PC-9 (cell line): Measurements from ENCODE around the gene ZNF275. TPM values are rescaled to one million over a fixed set of nuclear protein-coding genes. Genes with fewer than 3 reads are reported as not detected.

Experiments
- BruUV-seq: library from RNA; stranded (reverse); fragments of 400-500 nt; replicated peaks from 2 replicates; lab custom pipeline; 2021; lab: Mats Ljungman, UMichigan
- CTCF ChIA-PET: fragments of 300-600 bp; sonication (Branson Sonifier 250); formaldehyde crosslinking; loops from one replicate; lab custom pipeline; 2022; ENCODE audit warnings: antibody characterized with exemption; lab: Charles Lee
- POLR2A ChIA-PET: fragments of 300-600 bp; sonication (Branson Sonifier 250); formaldehyde crosslinking; loops from one replicate; lab custom pipeline; 2022; ENCODE audit warnings: antibody characterized with exemption; ENCODE audit not compliant: unreplicated experiment; lab: Charles Lee
- DNase-seq, 2 experiments: peaks; one replicate each; pipeline versions ENCODE4 v3.0.0 to v3.0.0-alpha.2; 2015 to 2022; ENCODE audit warnings: mixed read lengths in 1 of 2
- H2AFZ ChIP-seq: fragments of 200-600 bp; sonication (generic); 2 replicates; pipeline ENCODE4 v1.8.1; 2017; ENCODE audit warnings: antibody characterized with exemption
- H3F3A ChIP-seq: fragments of 200-600 bp; sonication (generic); 2 replicates; pipeline ENCODE4 v1.8.1; 2017; ENCODE audit warnings: antibody characterized with exemption, mild to moderate bottlenecking, low read depth; ENCODE audit not compliant: insufficient read depth
- H3K27ac ChIP-seq: fragments of 200-600 bp; sonication (generic); 2 replicates; pipeline ENCODE4 v1.6.1; 2016; ENCODE audit warnings: mixed run types
- H3K27me3 ChIP-seq: fragments of 200-600 bp; sonication (generic); 2 replicates; pipeline ENCODE4 v1.6.1; 2016; ENCODE audit warnings: low read depth, mixed run types; ENCODE audit not compliant: insufficient read depth
- H3K36me3 ChIP-seq: fragments of 200-600 bp; sonication (generic); 2 replicates; pipeline ENCODE4 v1.6.1; 2016; ENCODE audit warnings: low read depth, mixed run types
- H3K4me1 ChIP-seq: fragments of 200-600 bp; sonication (generic); replicated peaks from 2 replicates; pipeline ENCODE4 v1.6.1; 2016; ENCODE audit warnings: mixed run types; ENCODE audit not compliant: insufficient read depth
- H3K4me2 ChIP-seq: fragments of 200-600 bp; sonication (generic); 2 replicates; pipeline ENCODE4 v1.6.1; 2017; ENCODE audit warnings: mixed run types
- H3K4me3 ChIP-seq: fragments of 200-600 bp; sonication (generic); 2 replicates; pipeline ENCODE4 v1.6.1; 2016; ENCODE audit warnings: mixed run types
- H3K79me2 ChIP-seq: fragments of 200-600 bp; sonication (generic); 2 replicates; pipeline ENCODE4 v1.6.1; 2017; ENCODE audit warnings: low read depth, mixed run types
- H3K9me2 ChIP-seq: fragments of 200-600 bp; sonication (generic); 2 replicates; pipeline ENCODE4 v1.8.1; 2017; ENCODE audit warnings: mild to moderate bottlenecking; ENCODE audit not compliant: insufficient read depth
- H3K9me3 ChIP-seq: fragments of 200-600 bp; sonication (generic); 2 replicates; pipeline ENCODE4 v1.8.1; 2016; ENCODE audit warnings: low read depth; ENCODE audit not compliant: insufficient read depth
- H4K20me1 ChIP-seq: fragments of 200-600 bp; sonication (generic); 2 replicates; pipeline ENCODE4 v1.8.1; 2017; ENCODE audit not compliant: insufficient read depth
- CTCF ChIP-seq: fragments of 200-600 bp; sonication (generic); conservative IDR thresholded peaks from 2 replicates; pipeline ENCODE4 v1.6.1; 2017; ENCODE audit warnings: mixed run types, antibody characterized with exemption, mild to moderate bottlenecking, moderate library complexity
- EZH2 ChIP-seq: fragments of 200-600 bp; sonication (generic); IDR thresholded peaks from 2 replicates; pipeline ENCODE4 v1.8.0; 2017; ENCODE audit warnings: antibody characterized with exemption, low read depth
- intact Hi-C: fragments of 100-400 bp; cut with micrococcal nuclease; formaldehyde crosslinking; loops from one replicate; pipeline ENCODE4 v1.10.0; 2022; ENCODE audit not compliant: unreplicated experiment
- total RNA-seq: library from RNA; stranded (reverse); gene quantifications from 2 replicates; pipeline ENCODE4 v1.2.3, GENCODE V29; 2021

ZNF275 gene
- total RNA-seq, 1 experiment from 2014 or later, result 7.1 TPM

GRCh38 chrX:153302796-153303195, 31.2 kb upstream of the ZNF275 start:
- intact Hi-C loops, result no loop called here
- H4K20me1 ChIP-seq, result no peaks in the 10 kb centered on the region

GRCh38 chrX:153303276-153304262, 30.4 kb upstream of the ZNF275 start:
- Histone ChIP-seq H3K36me3 (no peaks in the 10 kb centered on the region), H3K27ac (no peak overlapping the region), H3K27me3 (peaks cover 39% of the 10 kb centered on the region), H3F3A (no peaks in the 10 kb centered on the region), H3K4me1 (no peaks in the 10 kb centered on the region), H2AFZ (no peak overlapping the region), H3K9me3 (no peaks in the 10 kb centered on the region), H3K4me2 (no peak overlapping the region), H3K4me3 (no peak overlapping the region), H3K79me2 (no peaks in the 10 kb centered on the region), H4K20me1 (no peaks in the 10 kb centered on the region), H3K9me2 (no peaks in the 10 kb centered on the region)
- POLR2A ChIA-PET, result no interaction called here
- intact Hi-C loops, result no loop called here
- BruUV-seq, result no TSS peak
- CTCF ChIA-PET, result no interaction called here
- TF ChIP-seq EZH2 (no peak), CTCF (no peak)
- DNase-seq, result no peak

More at GRCh38 chrX:153302796-153303195, 31.2 kb upstream of the ZNF275 start:
- peaks cover 43% of the 10 kb centered on the region for H3K27me3 ChIP-seq
- H3K4me1 ChIP-seq, result no peaks in the 10 kb centered on the region
- H3K4me3 ChIP-seq, result no peak overlapping the region
- H3F3A ChIP-seq, result no peaks in the 10 kb centered on the region
- no peaks in the 10 kb centered on the region for H3K36me3 ChIP-seq
- no peaks in the 10 kb centered on the region for H3K79me2 ChIP-seq
- ChIA-PET CTCF (no interaction called here), POLR2A (no interaction called here)
- no peaks in the 10 kb centered on the region for H3K9me2 ChIP-seq
- TF ChIP-seq CTCF (no peak), EZH2 (no peak)
- no peak overlapping the region for H3K27ac ChIP-seq
- H2AFZ ChIP-seq, result no peak overlapping the region
- H3K4me2 ChIP-seq, result no peak overlapping the region
- no peaks in the 10 kb centered on the region for H3K9me3 ChIP-seq
- no peak for DNase-seq
- BruUV-seq, result no TSS peak

- ChIA-PET CTCF (no interaction called here), POLR2A (interaction anchor here (0.6 kb wide), 1 partner anchor 30 kb away, joined by 3 read pairs; no protein-coding TSS in a partner anchor)
- Histone ChIP-seq H3F3A (no peaks in the 10 kb centered on the region), H3K4me2 (no peak overlapping the region), H3K27ac (no peak overlapping the region), H4K20me1 (no peaks in the 10 kb centered on the region), H3K27me3 (peaks cover 37% of the 10 kb centered on the region), H2AFZ (no peak overlapping the region), H3K4me1 (no peaks in the 10 kb centered on the region), H3K4me3 (no peak overlapping the region), H3K9me3 (no peaks in the 10 kb centered on the region), H3K9me2 (no peaks in the 10 kb centered on the region), H3K79me2 (no peaks in the 10 kb centered on the region), H3K36me3 (no peaks in the 10 kb centered on the region)
- intact Hi-C loops, result no loop called here
- no peak for TF ChIP-seq EZH2
- DNase-seq, result no peak
- no TSS peak for BruUV-seq
Measured at GRCh38 chrX:153304988-153305736, 28.8 kb upstream of the ZNF275 start.
